Brain microvascular endothelial cell (primary cell): ENCODE results near the gene MRPL43.

Source experiments
- DNase-seq: peaks from one replicate; pipeline ENCODE4 v3.0.0-alpha.2; 2020
- H3K27ac ChIP-seq: fragments of 250-450 bp; sonication (Bioruptor Pico); 2 replicates; pipeline ENCODE4 v1.5.1; 2020; ENCODE audit warnings: mild to moderate bottlenecking, moderate library complexity
- H3K27me3 ChIP-seq: fragments of 250-450 bp; sonication (Bioruptor Pico); replicated peaks from 2 replicates; pipeline ENCODE4 v1.5.1; 2020; ENCODE audit warnings: mild to moderate bottlenecking
- H3K36me3 ChIP-seq: fragments of 250-450 bp; sonication (Bioruptor Pico); replicated peaks from 2 replicates; pipeline ENCODE4 v1.5.1; 2020; ENCODE audit warnings: mild to moderate bottlenecking
- H3K4me3 ChIP-seq: 2 replicates; pipeline ENCODE4 v1.5.1; 2011; ENCODE audit warnings: low read depth, mild to moderate bottlenecking, control low read depth, low read length, moderate library complexity
- in situ Hi-C: cut with HindIII; loops from 2 replicates; pipeline ENCODE4 v1.10.0; 2017; ENCODE audit warnings: low sequenced_read_pairs, low pct_ligation_motif_present
- TF ChIP-seq, protein P1 (sequence below): IDR thresholded peaks from 2 replicates; pipeline ENCODE4 v1.5.1; 2011; ENCODE audit warnings: low read depth, mild to moderate bottlenecking, moderate library complexity, low read length, control low read depth, inconsistent platforms; ENCODE audit errors: missing control alignments

The MRPL43 gene

DNA sequence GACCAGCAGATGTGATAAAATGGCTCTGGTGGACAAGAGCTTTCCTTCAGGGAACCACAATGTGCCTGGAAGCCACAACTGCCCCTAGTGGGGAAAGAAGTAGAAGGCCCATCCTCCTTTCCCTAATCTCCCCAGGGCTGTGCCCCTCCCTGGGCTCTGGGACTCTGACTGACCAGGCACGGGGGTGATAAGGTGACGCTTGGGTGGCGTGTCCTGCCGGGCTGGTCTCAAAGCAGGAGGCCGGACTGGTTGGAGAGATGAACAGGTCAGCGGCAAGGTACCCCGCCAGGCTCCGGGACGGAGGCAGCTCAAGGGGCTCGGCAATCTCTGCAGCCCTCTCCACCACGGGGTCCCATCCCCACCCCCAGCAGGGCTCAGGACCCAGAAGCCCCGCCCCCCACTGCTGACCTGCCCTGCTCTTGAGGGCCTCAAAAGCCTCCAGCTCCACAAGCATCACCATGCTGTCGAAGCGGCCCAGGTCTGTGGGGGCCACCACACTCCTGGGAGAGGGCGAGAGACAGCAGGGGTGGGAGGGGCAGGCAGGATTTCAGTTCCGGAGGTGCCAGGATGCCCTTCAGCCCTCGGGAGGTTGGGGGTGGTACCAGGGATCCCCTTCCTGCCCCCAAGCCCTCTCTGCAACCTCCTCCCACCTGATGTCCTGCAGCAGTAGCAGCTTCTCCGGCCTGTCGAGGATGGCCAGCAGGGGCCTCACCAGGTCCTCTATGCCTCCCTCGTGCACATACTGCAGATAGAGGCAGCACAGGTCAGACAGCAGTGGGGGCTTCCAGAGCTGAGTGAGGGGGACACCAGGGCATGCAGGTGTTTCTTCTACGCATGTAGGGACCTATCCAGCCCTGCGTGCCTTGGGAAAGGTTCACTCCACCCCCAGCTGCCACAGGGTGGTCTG, 24.5 kb upstream of the MRPL43 start:
- Histone ChIP-seq H3K4me3 (no peak overlapping the region), H3K27me3 (no peaks in the 10 kb centered on the region), H3K36me3 (peaks cover 8% of the 10 kb centered on the region), H3K27ac (no peak overlapping the region)
- in situ Hi-C loops, result no loop called here
- no peak for DNase-seq
- TF ChIP-seq, protein P1, sequence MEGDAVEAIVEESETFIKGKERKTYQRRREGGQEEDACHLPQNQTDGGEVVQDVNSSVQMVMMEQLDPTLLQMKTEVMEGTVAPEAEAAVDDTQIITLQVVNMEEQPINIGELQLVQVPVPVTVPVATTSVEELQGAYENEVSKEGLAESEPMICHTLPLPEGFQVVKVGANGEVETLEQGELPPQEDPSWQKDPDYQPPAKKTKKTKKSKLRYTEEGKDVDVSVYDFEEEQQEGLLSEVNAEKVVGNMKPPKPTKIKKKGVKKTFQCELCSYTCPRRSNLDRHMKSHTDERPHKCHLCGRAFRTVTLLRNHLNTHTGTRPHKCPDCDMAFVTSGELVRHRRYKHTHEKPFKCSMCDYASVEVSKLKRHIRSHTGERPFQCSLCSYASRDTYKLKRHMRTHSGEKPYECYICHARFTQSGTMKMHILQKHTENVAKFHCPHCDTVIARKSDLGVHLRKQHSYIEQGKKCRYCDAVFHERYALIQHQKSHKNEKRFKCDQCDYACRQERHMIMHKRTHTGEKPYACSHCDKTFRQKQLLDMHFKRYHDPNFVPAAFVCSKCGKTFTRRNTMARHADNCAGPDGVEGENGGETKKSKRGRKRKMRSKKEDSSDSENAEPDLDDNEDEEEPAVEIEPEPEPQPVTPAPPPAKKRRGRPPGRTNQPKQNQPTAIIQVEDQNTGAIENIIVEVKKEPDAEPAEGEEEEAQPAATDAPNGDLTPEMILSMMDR, result peak; percentile 65

DNA sequence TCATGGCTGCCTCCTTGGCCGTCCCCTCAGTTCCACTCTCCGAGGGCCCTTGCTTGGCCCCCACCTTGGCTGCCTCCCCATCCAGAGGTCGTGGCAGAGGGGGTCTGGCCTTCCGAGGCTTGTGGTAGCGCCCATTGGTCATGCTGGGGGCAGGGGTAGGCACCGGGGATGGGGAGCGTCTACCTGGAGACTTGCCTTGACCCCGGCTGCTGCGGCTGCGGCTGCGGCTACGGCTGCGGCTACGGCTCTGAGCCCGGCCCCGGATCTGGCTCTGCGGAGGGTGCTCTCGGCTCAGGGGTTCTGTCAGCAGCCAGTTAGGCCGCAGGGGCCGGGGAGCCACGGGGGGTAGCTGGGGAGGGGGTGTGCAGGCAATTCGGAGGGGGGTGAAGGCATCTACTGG, 23.0 kb upstream of the MRPL43 start:
- H3K27ac ChIP-seq, result no peak overlapping the region
- no peak for DNase-seq
- TF ChIP-seq, protein P1, result no peak
- no peaks in the 10 kb centered on the region for H3K27me3 ChIP-seq
- peaks cover 20% of the 10 kb centered on the region for H3K36me3 ChIP-seq
- H3K4me3 ChIP-seq, result no peak overlapping the region
- in situ Hi-C loops, result no loop called here

DNA sequence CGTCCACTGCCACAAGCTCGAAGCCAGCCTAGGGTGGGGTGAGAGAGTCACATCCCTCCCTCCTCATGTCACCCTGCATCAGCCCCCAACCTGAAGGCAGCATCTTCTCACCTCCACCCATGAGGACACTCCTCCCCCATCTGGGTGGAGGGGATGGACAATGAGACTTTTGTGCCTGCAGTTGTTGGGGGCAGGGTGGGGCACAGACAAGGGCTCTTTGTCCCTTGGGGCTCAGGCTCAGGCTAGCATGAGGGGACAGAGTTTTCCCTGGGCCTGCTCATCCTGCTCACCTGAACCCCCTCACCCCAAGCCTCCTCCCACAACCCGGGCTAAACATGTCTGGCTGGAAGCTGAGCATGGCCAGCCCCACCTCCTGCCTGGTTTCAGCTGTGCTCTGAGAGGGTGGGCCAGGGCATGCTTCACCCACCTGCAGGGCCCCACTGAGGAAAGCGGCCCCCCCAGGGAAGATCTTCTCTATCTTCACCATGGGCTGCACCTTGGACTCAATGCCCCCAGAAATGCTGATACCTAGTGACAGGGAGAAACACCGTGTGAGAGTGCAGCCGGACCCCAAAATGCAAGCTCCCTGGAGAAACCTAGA, 21.6 kb upstream of the MRPL43 start:
- TF ChIP-seq, protein P1, result no peak
- Histone ChIP-seq H3K27ac (no peak overlapping the region), H3K4me3 (no peak overlapping the region), H3K36me3 (peaks cover 26% of the 10 kb centered on the region), H3K27me3 (no peaks in the 10 kb centered on the region)
- in situ Hi-C loops, result no loop called here
- DNase-seq, result no peak

DNA sequence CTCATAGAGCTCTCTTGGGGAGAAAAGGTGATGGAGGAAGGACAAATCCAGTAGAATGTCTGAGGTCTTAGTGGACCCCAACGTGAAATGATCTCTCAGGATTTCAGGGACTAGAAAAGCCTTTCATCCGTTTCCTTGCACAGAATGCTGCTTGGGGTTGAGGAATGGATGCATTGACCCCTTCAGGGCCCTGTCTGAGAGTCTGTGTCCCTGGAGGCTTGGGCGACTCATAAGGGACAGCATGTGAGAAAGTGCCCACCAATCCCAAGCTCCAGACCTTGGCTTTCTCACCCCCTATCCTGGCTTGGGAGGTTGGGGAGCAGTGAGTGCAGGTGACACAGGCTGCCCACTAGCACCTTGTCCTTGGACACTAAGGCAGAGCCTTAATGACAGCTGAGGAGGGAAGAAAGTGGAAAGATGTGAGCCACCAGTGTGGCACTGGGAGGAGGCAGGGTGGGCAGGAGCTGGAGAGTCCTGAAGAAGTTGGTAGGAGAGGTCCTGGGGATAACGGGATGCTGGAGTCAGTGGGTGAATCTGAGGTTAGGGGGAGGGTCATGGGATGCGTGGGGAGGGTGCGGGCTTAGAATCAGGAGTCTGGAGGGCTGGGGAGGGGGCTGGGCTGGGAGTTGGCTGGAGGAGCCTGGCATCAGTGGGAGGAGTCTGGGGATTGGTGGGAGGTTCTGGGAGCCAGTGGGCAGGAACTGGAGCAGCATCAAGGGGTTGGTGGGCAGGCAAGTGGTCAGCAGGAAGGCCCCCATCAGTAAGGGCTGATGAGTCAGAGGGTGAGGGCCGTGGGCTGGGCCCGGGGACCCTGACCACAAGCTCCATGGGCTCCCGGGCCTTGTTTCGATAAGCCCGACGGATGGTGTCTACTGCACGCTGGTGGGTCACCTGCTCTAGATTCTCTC, 20.9 kb upstream of the MRPL43 start:
- in situ Hi-C loops, result no loop called here
- Histone ChIP-seq H3K36me3 (peaks cover 34% of the 10 kb centered on the region), H3K27ac (no peak overlapping the region), H3K27me3 (no peaks in the 10 kb centered on the region), H3K4me3 (no peak overlapping the region)
- DNase-seq, result no peak
- TF ChIP-seq, protein P1, result no peak

DNA sequence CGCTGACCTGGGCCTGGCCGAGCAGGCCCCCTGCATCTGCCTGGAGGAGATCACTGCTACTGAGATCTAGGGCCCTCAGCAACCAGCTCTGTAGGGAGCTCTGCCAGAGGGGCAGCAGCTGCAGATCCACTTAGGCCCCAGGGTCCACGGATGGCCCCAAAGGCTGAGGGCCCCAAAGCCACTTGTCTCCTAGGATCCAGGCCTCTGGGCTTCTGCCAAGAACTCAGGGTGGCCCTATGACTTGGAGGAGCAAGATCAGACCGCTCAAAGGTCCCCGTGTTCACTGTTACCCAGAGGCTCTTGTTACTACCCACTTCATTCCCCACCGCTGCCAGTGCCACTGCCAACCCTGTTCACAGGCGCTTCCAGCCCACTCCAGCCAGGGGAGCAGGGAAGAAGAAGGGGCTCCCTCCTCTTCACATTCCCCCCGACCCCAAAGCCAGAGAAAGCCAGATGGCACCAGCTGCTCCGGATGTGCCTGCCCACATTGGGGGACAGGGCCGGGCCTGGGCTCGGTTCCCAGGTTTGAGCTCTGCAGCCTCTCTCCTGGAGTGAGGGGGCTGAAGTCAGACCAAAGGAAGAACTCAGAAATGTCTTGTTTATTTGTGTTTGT, 19.9 kb upstream of the MRPL43 start:
- TF ChIP-seq, protein P1, result no peak
- in situ Hi-C loops, result no loop called here
- no peak overlapping the region for H3K4me3 ChIP-seq
- DNase-seq, result no peak
- H3K36me3 ChIP-seq, result peaks cover 38% of the 10 kb centered on the region
- H3K27ac ChIP-seq, result no peak overlapping the region
- no peaks in the 10 kb centered on the region for H3K27me3 ChIP-seq
